Small intestine (tissue), 7 donors: ENCODE data around the gene CLPSL2. TPM values are rescaled to one million over a fixed set of nuclear protein-coding genes. Genes with fewer than 3 reads are reported as not detected.

Experiments used
- DNase-seq, 2 donors: peaks; one replicate each; pipeline versions ENCODE4 v3.0.0 to v3.0.0-alpha.2; 2013
- FAIRE-seq: peaks from 2 replicates; lab custom pipeline; 2012; peaks lifted over from hg19 to GRCh38; lab: Jason Lieb, UNC
- H3K27ac ChIP-seq, 3 donors: one replicate each; pipeline ENCODE4 v1.5.1; 2013; ENCODE audit warnings: low read length in 2 of 3, mild to moderate bottlenecking in 2 of 3, control low read depth in 1 of 3, inconsistent platforms in 1 of 3, low read depth in 1 of 3, moderate library complexity in 1 of 3
- H3K27me3 ChIP-seq, 3 donors: one replicate each; pipeline ENCODE4 v1.6.1; 2013; ENCODE audit warnings: low read length in 3 of 3, inconsistent platforms in 1 of 3; ENCODE audit not compliant: control insufficient read depth in 3 of 3, insufficient read depth in 3 of 3
- H3K36me3 ChIP-seq, 3 donors: one replicate each; pipeline ENCODE4 v1.6.1; 2013; ENCODE audit warnings: low read length in 3 of 3, inconsistent platforms in 1 of 3, low read depth in 1 of 3, mild to moderate bottlenecking in 1 of 3, moderate library complexity in 1 of 3; ENCODE audit not compliant: control insufficient read depth in 3 of 3, insufficient read depth in 2 of 3
- H3K4me1 ChIP-seq, 3 donors: one replicate each; pipeline ENCODE4 v1.6.1; 2013; ENCODE audit warnings: low read length in 2 of 3, inconsistent platforms in 1 of 3, low read depth in 1 of 3, mild to moderate bottlenecking in 1 of 3, moderate library complexity in 1 of 3; ENCODE audit not compliant: control insufficient read depth in 3 of 3, insufficient read depth in 2 of 3
- H3K4me3 ChIP-seq, 3 donors: one replicate each; pipeline ENCODE4 v1.5.1; 2013; ENCODE audit warnings: low read length in 3 of 3, control low read depth in 1 of 3, inconsistent platforms in 1 of 3, low read depth in 1 of 3, mild to moderate bottlenecking in 1 of 3, moderate library complexity in 1 of 3
- H3K9me3 ChIP-seq, 2 donors: one replicate each; pipeline ENCODE4 v1.6.1; 2013; ENCODE audit warnings: low read depth in 1 of 2, low read length in 1 of 2; ENCODE audit not compliant: control insufficient read depth in 2 of 2, insufficient read depth in 1 of 2
- WGBS, 3 donors: extraction: QIAGEN DNeasy Blood & Tissue Kit; methylation state at CpG; one replicate each; pipeline ENCODE4 v1.1.7; 2013; 5-methylcytosine and 5-hydroxymethylcytosine counted together
- polyA plus RNA-seq, 4 donors: library from polyadenylated mRNA; stranded (reverse) in 3 of 4; unstranded in 1 of 4; fragments of 200-250 nt in 3 of 4; fragments of 120-200 nt in 1 of 4; gene quantifications; one replicate each; pipeline versions ENCODE4 v1.2.1 to v1.2.3, GENCODE V29; 2013
- donor health status: healthy with polysubstance abuse.
- donor health status: control.
- donor health status: control.
- donor health status: Bipolar disorder and iron deficiency.
- donor health status: healthy.

CLPSL2 gene
- polyA plus RNA-seq, 4 donors: not detected

- no peak for FAIRE-seq
- Histone ChIP-seq H3K4me1 (no peaks in the 10 kb centered on the region), H3K27me3 (peaks cover 0 to 3% (median 0%) of the 10 kb centered on the region in 3 donors), H3K27ac (no peak overlapping the region), H3K4me3 (no peak overlapping the region), H3K36me3 (no peaks in the 10 kb centered on the region), H3K9me3 (no peaks in the 10 kb centered on the region)
- DNase-seq: no peak
- 81 to 94% (median 84%) methylated on average over 8 of the region's 8 CpGs for WGBS, 3 donors
Observed at GRCh38 chr6:35797837-35798526, 21.6 kb downstream of the CLPSL2 start.

GRCh38 chr6:35798706-35799105 lies 22.3 kb downstream of the CLPSL2 start:
- FAIRE-seq (no peak), DNase-seq (no peak)
- no peak overlapping the region for H3K27ac ChIP-seq
- H3K36me3 ChIP-seq: no peaks in the 10 kb centered on the region
- no peak overlapping the region for H3K4me3 ChIP-seq
- 71 to 80% (median 75%) methylated on average over 5 of the region's 5 CpGs for WGBS, 3 donors
- peaks cover 0 to 3% (median 0%) of the 10 kb centered on the region in 3 donors for H3K27me3 ChIP-seq
- no peaks in the 10 kb centered on the region for H3K4me1 ChIP-seq
- H3K9me3 ChIP-seq: no peaks in the 10 kb centered on the region

GRCh38 chr6:35801148-35801547 lies 24.8 kb downstream of the CLPSL2 start:
- Histone ChIP-seq H3K27me3 (peaks cover 0 to 9% (median 0%) of the 10 kb centered on the region in 3 donors), H3K27ac (no peak overlapping the region), H3K4me3 (no peak overlapping the region), H3K9me3 (no peaks in the 10 kb centered on the region), H3K36me3 (no peaks in the 10 kb centered on the region), H3K4me1 (no peaks in the 10 kb centered on the region)
- no peak for FAIRE-seq
- no peak for DNase-seq
- WGBS, 3 donors: 61 to 69% (median 66%) methylated on average over 3 of the region's 3 CpGs

DNA sequence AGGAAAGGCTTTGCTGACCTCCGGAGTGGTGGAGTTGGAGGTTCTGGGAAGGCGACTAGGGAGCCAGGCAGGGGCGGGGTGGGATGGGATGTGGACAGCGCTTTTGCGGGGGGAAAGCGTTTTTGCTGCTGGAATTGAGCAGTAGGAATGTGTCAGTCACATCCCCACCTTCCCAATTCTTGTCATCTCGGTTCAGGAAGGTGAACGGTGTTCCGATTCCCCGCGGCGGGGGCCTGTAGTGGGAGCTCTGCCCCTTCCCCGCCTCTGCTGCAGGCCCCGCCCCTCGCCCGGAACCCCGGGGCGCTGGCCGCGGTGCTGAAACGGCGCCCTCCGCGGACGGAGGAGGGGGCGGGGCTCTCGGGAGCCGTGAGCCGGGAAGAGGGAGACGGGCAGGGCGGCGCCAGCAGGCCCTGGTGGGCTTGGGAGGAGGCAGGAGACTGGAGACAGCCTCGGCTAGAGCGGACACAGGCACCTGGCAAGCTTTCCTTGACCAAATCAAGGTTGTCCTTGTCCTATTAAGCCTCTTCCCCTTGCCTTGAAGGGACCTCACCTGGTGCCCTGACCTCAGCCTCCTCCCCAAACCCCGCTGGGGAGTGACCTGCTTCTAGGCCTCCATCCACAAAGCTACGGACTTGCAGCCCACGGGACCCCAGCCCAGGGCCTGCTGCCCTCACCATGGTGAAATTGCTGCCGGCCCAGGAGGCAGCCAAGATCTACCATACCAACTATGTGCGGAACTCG lies 28.8 kb downstream of the CLPSL2 start, which contains the start of gene LHFPL5:
Gene LHFPL5 (plus strand): TSS at position 357 of the 741 bp plus-strand sequence. CDS start 319 bp downstream, at position 676.
- no peak within 1 kb of the TSS for H3K4me3 ChIP-seq
- H3K9me3 ChIP-seq: no peaks in the 10 kb centered on the region
- H3K36me3 ChIP-seq: no peaks in the 10 kb centered on the region
- no peak within 1 kb of the TSS for H3K27ac ChIP-seq
- H3K27me3 ChIP-seq: peaks cover 0 to 7% (median 0%) of the 10 kb centered on the region in 3 donors
- H3K4me1 ChIP-seq: no peaks in the 10 kb centered on the region
- DNase-seq (peak; percentile 37 to 80), FAIRE-seq (no peak)
- 12 to 13% (median 13%) methylated on average over 37 to 40 of the region's 40 CpGs for WGBS, 3 donors

GRCh38 chr6:35808688-35809087 lies 32.3 kb downstream of the CLPSL2 start:
- FAIRE-seq (no peak), DNase-seq (no peak)
- no peaks in the 10 kb centered on the region for H3K4me1 ChIP-seq
- H3K36me3 ChIP-seq: no peaks in the 10 kb centered on the region
- H3K4me3 ChIP-seq: no peak overlapping the region
- H3K9me3 ChIP-seq: no peaks in the 10 kb centered on the region
- no peak overlapping the region for H3K27ac ChIP-seq
- H3K27me3 ChIP-seq: peaks cover 0 to 7% (median 0%) of the 10 kb centered on the region in 3 donors
- WGBS, 3 donors: 65 to 69% (median 68%) methylated on average over 3 of the region's 3 CpGs

- WGBS, 3 donors: 77 to 81% (median 79%) methylated on average over 5 of the region's 5 CpGs
- DNase-seq: no peak
- Histone ChIP-seq H3K9me3 (no peaks in the 10 kb centered on the region), H3K4me3 (no peak overlapping the region), H3K27me3 (peaks cover 0 to 7% (median 0%) of the 10 kb centered on the region in 3 donors), H3K4me1 (no peaks in the 10 kb centered on the region), H3K36me3 (no peaks in the 10 kb centered on the region), H3K27ac (no peak overlapping the region)
- no peak for FAIRE-seq
Observed at GRCh38 chr6:35809809-35810208, 33.4 kb downstream of the CLPSL2 start.

DNA sequence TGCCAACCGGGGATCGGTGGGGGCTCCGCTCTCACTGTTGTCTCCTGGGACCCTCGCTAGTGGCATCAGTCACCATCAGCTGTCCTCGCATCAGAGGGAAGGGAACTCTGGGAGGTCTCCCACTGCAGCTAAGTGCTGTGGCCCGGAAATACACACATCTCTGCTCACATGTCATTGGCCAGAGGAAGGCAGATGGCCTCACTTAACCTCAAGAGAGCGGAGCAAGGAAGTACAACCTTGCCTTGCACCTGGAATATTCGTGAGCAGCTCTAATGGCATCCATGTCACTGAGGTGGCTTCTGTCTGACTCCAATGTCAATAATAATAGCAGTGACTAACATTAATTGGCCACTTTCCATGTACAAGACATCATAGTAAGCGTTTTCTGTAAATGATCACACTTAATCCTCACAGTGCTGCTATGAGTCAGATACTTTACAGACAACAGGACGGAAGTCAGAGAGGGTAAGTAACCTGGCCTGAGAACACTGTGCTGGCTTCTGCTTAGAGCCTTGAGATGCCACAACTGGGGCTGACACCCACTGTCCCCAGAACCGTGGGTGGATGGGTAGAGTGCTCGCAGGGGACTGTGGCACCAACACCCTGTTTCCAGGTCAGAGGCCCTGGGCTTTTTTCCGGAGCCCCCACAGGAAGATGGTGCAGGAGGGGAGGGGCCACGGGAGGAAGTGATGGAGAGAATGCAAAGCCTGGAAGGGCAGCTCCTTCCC lies 34.7 kb downstream of the CLPSL2 start:
- FAIRE-seq (no peak), DNase-seq (peak in 1 of 2 donors; percentile 55)
- Histone ChIP-seq H3K4me1 (no peaks in the 10 kb centered on the region), H3K27me3 (peaks cover 0 to under 1% (median 0%) of the 10 kb centered on the region in 3 donors), H3K36me3 (no peaks in the 10 kb centered on the region), H3K4me3 (no peak overlapping the region), H3K9me3 (no peaks in the 10 kb centered on the region), H3K27ac (peak overlapping the region in 1 of 3 donors; percentile 45)
- 51 to 61% (median 54%) methylated on average over 14 of the region's 14 CpGs for WGBS, 3 donors

- no peak overlapping the region for H3K27ac ChIP-seq
- WGBS, 3 donors: 76 to 85% (median 77%) methylated on average over 6 of the region's 6 CpGs
- DNase-seq (no peak), FAIRE-seq (no peak)
- no peak overlapping the region for H3K4me3 ChIP-seq
- no peaks in the 10 kb centered on the region for H3K27me3 ChIP-seq
- no peaks in the 10 kb centered on the region for H3K36me3 ChIP-seq
- no peaks in the 10 kb centered on the region for H3K9me3 ChIP-seq
- no peaks in the 10 kb centered on the region for H3K4me1 ChIP-seq
Observed at GRCh38 chr6:35811699-35811995, 35.2 kb downstream of the CLPSL2 start.
